GM23248 (cell line): ENCODE measurements around the gene TRPV2.

Source experiments
- EZH2 ChIP-seq: fragments of 200-600 bp; sonication (generic); IDR thresholded peaks from 2 replicates; pipeline ENCODE4 v1.6.1; 2018; ENCODE audit warnings: antibody characterized with exemption, mild to moderate bottlenecking; ENCODE audit not compliant: insufficient read depth, poor library complexity, severe bottlenecking
- EZH2phosphoT487 ChIP-seq: fragments of 200-600 bp; sonication (generic); IDR thresholded peaks from 2 replicates; pipeline ENCODE4 v1.6.1; 2018; ENCODE audit warnings: antibody characterized with exemption, moderate library complexity, mild to moderate bottlenecking, low read depth; ENCODE audit not compliant: insufficient read depth

GRCh38 chr17:16463358-16464302 is 48.3 kb downstream of the TRPV2 start:
- TF ChIP-seq EZH2 (no peak), EZH2phosphoT487 (no peak)
